ENCODE data around the gene MVB12B. TPM values are rescaled to one million over a fixed set of nuclear protein-coding genes. Genes with fewer than 3 reads are reported as not detected.

MVB12B gene
- total RNA-seq, 1 experiment from 2014 or later, result 10.9 TPM

- Histone ChIP-seq H3K36me3 (ENCODE audit: control insufficient read depth in 1 of 2, insufficient read depth in 2 of 2, low read length in 2 of 2) (no peaks in the 10 kb centered on the region), H3K27ac (ENCODE audit: low read depth, low read length) (no peak overlapping the region), H3K9me2 (ENCODE audit: insufficient read depth) (no peaks in the 10 kb centered on the region), H3K4me1 (ENCODE audit: control insufficient read depth in 1 of 2, insufficient read depth in 2 of 2, low read length in 2 of 2) (no peaks in the 10 kb centered on the region), H3K4me2 (ENCODE audit: low read length) (no peak overlapping the region), H3K4me3 (replicated peaks in 1 of 2; ENCODE audit: low read depth in 1 of 2, low read length in 2 of 2) (no peak overlapping the region), H3K9me3 (ENCODE audit: control insufficient read depth in 1 of 2, insufficient read depth in 1 of 2, low read depth in 1 of 2, low read length in 2 of 2) (no peaks in the 10 kb centered on the region), H3K27me3 (ENCODE audit: insufficient read depth, low read length) (no peaks in the 10 kb centered on the region), H3K79me2 (ENCODE audit: insufficient read depth, low read length) (no peaks in the 10 kb centered on the region), H4K20me1 (ENCODE audit: insufficient read depth) (no peaks in the 10 kb centered on the region), H3K9ac (ENCODE audit: low read length) (no peak overlapping the region), H2AFZ (ENCODE audit: low read depth, low read length, poor library complexity, severe bottlenecking) (no peak overlapping the region)
- DNase-seq (ENCODE audit: low read depth, low spot score) (no peak), ATAC-seq (no peak)
- TF ChIP-seq SP1 (IDR thresholded peaks at IDR 0.05; ENCODE audit: low read depth) (no peak), EZH2phosphoT487 (IDR thresholded peaks at IDR 0.05; ENCODE audit: borderline replicate concordance) (no peak), RAD21 (IDR thresholded peaks at IDR 0.05; ENCODE audit: low read depth) (no peak), POLR2A (IDR thresholded peaks at IDR 0.05; ENCODE audit: borderline replicate concordance, extremely low read depth, insufficient read depth, insufficient read length) (no peak), ATF3 (IDR thresholded peaks at IDR 0.05) (no peak), TCF7L2 (IDR thresholded peaks at IDR 0.05; ENCODE audit: borderline replicate concordance, extremely low read depth, insufficient read depth, insufficient read length) (no peak), FOSL1 (IDR thresholded peaks at IDR 0.05; ENCODE audit: low read depth) (no peak), CBX3 (IDR thresholded peaks at IDR 0.05; ENCODE audit: low read depth) (no peak)
- TF ChIP-seq, protein P1, sequence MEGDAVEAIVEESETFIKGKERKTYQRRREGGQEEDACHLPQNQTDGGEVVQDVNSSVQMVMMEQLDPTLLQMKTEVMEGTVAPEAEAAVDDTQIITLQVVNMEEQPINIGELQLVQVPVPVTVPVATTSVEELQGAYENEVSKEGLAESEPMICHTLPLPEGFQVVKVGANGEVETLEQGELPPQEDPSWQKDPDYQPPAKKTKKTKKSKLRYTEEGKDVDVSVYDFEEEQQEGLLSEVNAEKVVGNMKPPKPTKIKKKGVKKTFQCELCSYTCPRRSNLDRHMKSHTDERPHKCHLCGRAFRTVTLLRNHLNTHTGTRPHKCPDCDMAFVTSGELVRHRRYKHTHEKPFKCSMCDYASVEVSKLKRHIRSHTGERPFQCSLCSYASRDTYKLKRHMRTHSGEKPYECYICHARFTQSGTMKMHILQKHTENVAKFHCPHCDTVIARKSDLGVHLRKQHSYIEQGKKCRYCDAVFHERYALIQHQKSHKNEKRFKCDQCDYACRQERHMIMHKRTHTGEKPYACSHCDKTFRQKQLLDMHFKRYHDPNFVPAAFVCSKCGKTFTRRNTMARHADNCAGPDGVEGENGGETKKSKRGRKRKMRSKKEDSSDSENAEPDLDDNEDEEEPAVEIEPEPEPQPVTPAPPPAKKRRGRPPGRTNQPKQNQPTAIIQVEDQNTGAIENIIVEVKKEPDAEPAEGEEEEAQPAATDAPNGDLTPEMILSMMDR (IDR thresholded peaks at IDR 0.05 in 2 of 3, conservative IDR thresholded peaks at IDR 0.05 in 1 of 3; ENCODE audit: borderline replicate concordance in 1 of 3, insufficient read depth in 1 of 3, low read depth in 2 of 3, low read length in 2 of 3), result no peak
- TF ChIP-seq, protein P2, sequence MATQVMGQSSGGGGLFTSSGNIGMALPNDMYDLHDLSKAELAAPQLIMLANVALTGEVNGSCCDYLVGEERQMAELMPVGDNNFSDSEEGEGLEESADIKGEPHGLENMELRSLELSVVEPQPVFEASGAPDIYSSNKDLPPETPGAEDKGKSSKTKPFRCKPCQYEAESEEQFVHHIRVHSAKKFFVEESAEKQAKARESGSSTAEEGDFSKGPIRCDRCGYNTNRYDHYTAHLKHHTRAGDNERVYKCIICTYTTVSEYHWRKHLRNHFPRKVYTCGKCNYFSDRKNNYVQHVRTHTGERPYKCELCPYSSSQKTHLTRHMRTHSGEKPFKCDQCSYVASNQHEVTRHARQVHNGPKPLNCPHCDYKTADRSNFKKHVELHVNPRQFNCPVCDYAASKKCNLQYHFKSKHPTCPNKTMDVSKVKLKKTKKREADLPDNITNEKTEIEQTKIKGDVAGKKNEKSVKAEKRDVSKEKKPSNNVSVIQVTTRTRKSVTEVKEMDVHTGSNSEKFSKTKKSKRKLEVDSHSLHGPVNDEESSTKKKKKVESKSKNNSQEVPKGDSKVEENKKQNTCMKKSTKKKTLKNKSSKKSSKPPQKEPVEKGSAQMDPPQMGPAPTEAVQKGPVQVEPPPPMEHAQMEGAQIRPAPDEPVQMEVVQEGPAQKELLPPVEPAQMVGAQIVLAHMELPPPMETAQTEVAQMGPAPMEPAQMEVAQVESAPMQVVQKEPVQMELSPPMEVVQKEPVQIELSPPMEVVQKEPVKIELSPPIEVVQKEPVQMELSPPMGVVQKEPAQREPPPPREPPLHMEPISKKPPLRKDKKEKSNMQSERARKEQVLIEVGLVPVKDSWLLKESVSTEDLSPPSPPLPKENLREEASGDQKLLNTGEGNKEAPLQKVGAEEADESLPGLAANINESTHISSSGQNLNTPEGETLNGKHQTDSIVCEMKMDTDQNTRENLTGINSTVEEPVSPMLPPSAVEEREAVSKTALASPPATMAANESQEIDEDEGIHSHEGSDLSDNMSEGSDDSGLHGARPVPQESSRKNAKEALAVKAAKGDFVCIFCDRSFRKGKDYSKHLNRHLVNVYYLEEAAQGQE (IDR thresholded peaks at IDR 0.05; ENCODE audit: low read depth), result no peak
- intact Hi-C loops (cut with micrococcal nuclease), result no loop called here
- ChIA-PET RAD21 (ENCODE audit: low non-redundant PET in 1 of 2, low total read pairs in 2 of 2, uncharacterized antibody in 2 of 2, unreplicated experiment in 2 of 2) (no interaction called here), CTCF (interaction anchor here (1.0 kb wide), 1 partner anchor 10 kb away, joined by 3 read pairs; no protein-coding TSS in a partner anchor), POLR2A (no interaction called here)
- BruUV-seq (replicated peaks), result no TSS peak
These were observed 62.5 kb downstream of the MVB12B start for GRCh38 chr9:126388964-126389708.

Measured in HCT116 (cell line).